Duodenal mucosa (tissue), 2 donors: ENCODE results near the gene C1orf159.

Experiments
- H3K27ac ChIP-seq: one replicate; pipeline ENCODE4 v1.7.0; 2013; ENCODE audit warnings: low read depth, low read length
- H3K27me3 ChIP-seq, 2 donors: one replicate each; pipeline ENCODE4 v1.7.0; 2013; ENCODE audit warnings: low read length in 2 of 2, control low read depth in 1 of 2; ENCODE audit not compliant: insufficient read depth in 2 of 2, control insufficient read depth in 1 of 2
- H3K36me3 ChIP-seq, 2 donors: one replicate each; pipeline ENCODE4 v1.7.0; 2013; ENCODE audit warnings: low read length in 2 of 2, control low read depth in 1 of 2; ENCODE audit not compliant: insufficient read depth in 2 of 2, control insufficient read depth in 1 of 2
- H3K4me1 ChIP-seq, 2 donors: one replicate each; pipeline ENCODE4 v1.7.0; 2013; ENCODE audit warnings: low read length in 2 of 2, control low read depth in 1 of 2; ENCODE audit not compliant: insufficient read depth in 2 of 2, control insufficient read depth in 1 of 2
- H3K4me3 ChIP-seq, 2 donors: one replicate each; pipeline ENCODE4 v1.7.0; 2013; ENCODE audit warnings: low read length in 2 of 2, low read depth in 1 of 2
- H3K9ac ChIP-seq, 2 donors: one replicate each; pipeline ENCODE4 v1.7.0; 2013; ENCODE audit warnings: low read length in 2 of 2, low read depth in 1 of 2
- H3K9me3 ChIP-seq, 2 donors: one replicate each; pipeline ENCODE4 v1.7.0; 2013; ENCODE audit warnings: low read length in 2 of 2, control low read depth in 1 of 2; ENCODE audit not compliant: control insufficient read depth in 1 of 2

Gene C1orf159

GRCh38 chr1:1134300-1134970 lies 18.5 kb upstream of the C1orf159 start:
- Histone ChIP-seq H3K9ac (no peak overlapping the region), H3K4me1 (peaks cover 36 to 44% of the 10 kb centered on the region in 2 donors), H3K27me3 (no peaks in the 10 kb centered on the region), H3K9me3 (no peaks in the 10 kb centered on the region), H3K36me3 (no peaks in the 10 kb centered on the region), H3K27ac (no peak overlapping the region), H3K4me3 (no peak overlapping the region)

- Histone ChIP-seq H3K27me3 (no peaks in the 10 kb centered on the region), H3K36me3 (no peaks in the 10 kb centered on the region), H3K4me3 (peak overlapping the region; percentile 55 to 65), H3K9me3 (no peaks in the 10 kb centered on the region), H3K27ac (peak overlapping the region; percentile 88), H3K4me1 (peaks cover 36 to 41% of the 10 kb centered on the region in 2 donors), H3K9ac (peak overlapping the region; percentile 59 to 77)
Measured at GRCh38 chr1:1132956-1133750, 17.3 kb upstream of the C1orf159 start.

DNA sequence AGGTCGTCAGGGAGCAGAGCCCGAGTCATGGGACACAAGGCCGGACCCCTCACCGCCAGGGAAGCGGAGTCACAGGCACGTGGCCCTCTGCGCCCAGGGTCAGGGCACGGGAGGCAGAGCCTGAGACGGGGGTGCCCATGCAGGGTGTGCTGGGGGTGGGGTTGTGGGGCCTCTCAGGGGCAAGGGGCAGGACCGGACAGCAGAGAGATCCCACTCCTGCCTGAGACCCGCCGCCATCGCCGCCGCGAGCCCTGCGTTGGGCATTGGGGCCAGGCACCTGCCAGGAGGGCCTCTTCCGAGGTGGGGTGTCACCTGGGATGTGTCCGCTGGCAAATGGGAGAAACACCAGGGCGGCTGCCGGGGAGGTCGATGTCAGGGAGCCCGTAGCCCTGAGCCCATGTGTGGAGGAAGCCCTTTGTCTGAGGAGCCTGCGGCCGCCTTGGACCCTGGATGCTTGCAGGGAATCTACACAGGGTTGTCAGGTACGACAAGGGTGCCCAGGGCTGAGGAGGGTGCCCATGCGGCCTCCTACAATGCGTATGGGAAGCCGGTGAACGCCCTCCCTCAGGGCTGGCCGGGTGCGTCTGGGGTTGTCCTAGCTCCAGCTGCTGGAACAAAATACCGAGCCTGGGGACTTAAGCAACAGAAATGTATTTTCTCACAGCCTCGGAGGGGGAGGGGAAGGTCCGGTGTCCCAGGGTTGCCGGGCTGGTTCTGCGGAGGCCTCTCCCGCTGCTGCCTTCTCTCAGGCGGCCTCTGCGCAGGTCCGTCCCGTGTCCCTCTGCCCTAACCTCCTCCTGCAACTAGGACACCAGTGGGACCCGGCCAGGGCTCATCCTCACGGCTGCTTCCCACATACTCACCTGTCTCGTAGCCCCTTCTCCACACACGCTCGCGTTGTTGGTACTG lies 16.4 kb upstream of the C1orf159 start:
- Histone ChIP-seq H3K9ac (peak overlapping the region; percentile 59 to 77), H3K27me3 (no peaks in the 10 kb centered on the region), H3K36me3 (no peaks in the 10 kb centered on the region), H3K4me3 (peak overlapping the region; percentile 55 to 65), H3K27ac (peak overlapping the region; percentile 88), H3K4me1 (peaks cover 33 to 41% of the 10 kb centered on the region in 2 donors), H3K9me3 (no peaks in the 10 kb centered on the region)

- no peaks in the 10 kb centered on the region for H3K9me3 ChIP-seq
- peak overlapping the region; percentile 65 to 67 for H3K4me3 ChIP-seq
- H3K9ac ChIP-seq = peak overlapping the region; percentile 79 to 90
- H3K36me3 ChIP-seq = no peaks in the 10 kb centered on the region
- peaks cover 30 to 42% of the 10 kb centered on the region in 2 donors for H3K4me1 ChIP-seq
- peak overlapping the region; percentile 71 for H3K27ac ChIP-seq
- no peaks in the 10 kb centered on the region for H3K27me3 ChIP-seq
Measured at GRCh38 chr1:1130206-1131120, 14.6 kb upstream of the C1orf159 start.

DNA sequence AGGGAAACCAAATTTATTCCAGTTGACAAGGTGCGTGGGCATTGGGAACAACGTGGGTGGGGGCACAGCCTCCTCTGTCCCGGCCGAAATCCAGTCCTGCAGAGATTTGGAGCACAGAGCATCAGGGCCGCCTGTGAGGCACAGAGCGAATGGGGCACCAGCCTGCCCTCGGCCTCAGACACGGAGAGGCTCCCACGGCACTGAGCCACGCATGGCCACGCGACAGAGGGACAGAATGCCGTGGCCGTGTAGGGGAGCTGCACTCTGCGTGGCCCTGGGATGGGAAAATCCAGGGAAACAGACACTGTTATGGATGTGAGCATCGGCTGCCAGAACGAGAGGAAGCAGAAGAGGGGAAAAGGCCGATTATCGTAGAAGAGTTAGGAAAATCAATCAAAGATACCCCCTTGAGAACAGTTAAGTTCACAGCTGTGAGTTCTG lies 13.5 kb upstream of the C1orf159 start:
- Histone ChIP-seq H3K9ac (peak overlapping the region; percentile 84 to 90), H3K9me3 (no peaks in the 10 kb centered on the region), H3K27me3 (no peaks in the 10 kb centered on the region), H3K4me1 (peaks cover 34 to 41% of the 10 kb centered on the region in 2 donors), H3K27ac (peak overlapping the region; percentile 65), H3K36me3 (no peaks in the 10 kb centered on the region), H3K4me3 (peak overlapping the region; percentile 73 to 75)

- Histone ChIP-seq H3K27me3 (no peaks in the 10 kb centered on the region), H3K9me3 (no peaks in the 10 kb centered on the region), H3K9ac (peak overlapping the region; percentile 84 to 90), H3K4me1 (peaks cover 35 to 44% of the 10 kb centered on the region in 2 donors), H3K27ac (peak overlapping the region; percentile 65), H3K36me3 (no peaks in the 10 kb centered on the region), H3K4me3 (peak overlapping the region; percentile 73 to 75)
Measured at GRCh38 chr1:1128454-1129139, 12.7 kb upstream of the C1orf159 start.

DNA sequence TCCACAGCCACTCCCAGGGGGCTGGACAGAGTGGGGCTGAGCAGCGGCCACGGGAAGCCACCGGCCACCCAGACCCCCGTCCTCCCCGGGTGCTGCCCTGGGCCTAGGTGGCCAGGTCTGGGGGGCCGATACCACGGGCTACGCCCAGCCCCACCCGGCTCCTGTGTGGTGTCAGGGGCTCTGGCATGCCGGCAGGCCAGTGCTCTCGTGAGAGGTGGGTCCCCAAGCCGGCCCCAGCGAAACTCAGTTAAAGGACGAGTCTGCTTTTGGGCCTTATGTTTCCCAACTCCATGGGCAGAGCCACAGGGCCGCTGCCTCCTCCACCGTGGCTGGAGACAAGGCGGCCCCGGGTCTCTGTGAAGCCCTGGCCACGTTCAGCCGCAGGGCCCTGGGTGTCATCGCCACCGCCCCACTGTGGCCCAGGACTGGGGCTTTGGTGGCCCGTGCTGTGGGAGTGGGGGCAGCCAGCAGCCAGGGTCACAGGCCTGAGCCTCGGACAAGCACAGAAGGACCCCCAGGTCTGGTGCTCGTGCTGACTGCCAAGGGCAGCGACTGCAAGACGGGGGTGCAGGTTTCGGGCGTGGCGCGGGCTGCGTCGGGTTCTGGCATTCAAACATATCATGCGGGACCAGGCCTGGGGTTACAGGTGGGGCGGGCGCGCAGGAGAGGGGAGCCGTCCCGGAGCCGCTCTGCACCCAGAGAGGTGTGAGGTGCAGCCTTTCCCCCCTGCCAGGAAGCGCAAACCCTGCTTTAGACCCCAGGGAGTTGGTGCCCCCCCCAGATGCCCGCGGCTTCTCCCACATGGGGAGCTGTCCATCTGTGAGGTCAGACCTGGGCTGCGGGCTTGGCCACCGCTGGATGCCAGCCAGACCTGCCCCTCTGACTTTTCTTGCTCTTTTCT lies 11.9 kb upstream of the C1orf159 start:
- Histone ChIP-seq H3K4me3 (peak overlapping the region; percentile 73 to 75), H3K4me1 (peaks cover 38 to 47% of the 10 kb centered on the region in 2 donors), H3K27me3 (no peaks in the 10 kb centered on the region), H3K9ac (peak overlapping the region; percentile 84 to 90), H3K36me3 (no peaks in the 10 kb centered on the region), H3K9me3 (no peaks in the 10 kb centered on the region), H3K27ac (peak overlapping the region; percentile 65)

GRCh38 chr1:1125945-1126344 lies 10.1 kb upstream of the C1orf159 start:
- H3K4me3 ChIP-seq = no peak overlapping the region

More at GRCh38 chr1:1125945-1126344, 10.1 kb upstream of the C1orf159 start:
- Histone ChIP-seq H3K9me3 (no peaks in the 10 kb centered on the region), H3K4me1 (peaks cover 39 to 50% of the 10 kb centered on the region in 2 donors), H3K27ac (no peak overlapping the region), H3K9ac (peak overlapping the region in 1 of 2 donors; percentile 56), H3K27me3 (no peaks in the 10 kb centered on the region), H3K36me3 (no peaks in the 10 kb centered on the region)
